Measurements from ENCODE around the gene TMEM273. TPM values are rescaled to one million over a fixed set of nuclear protein-coding genes. Genes with fewer than 3 reads are reported as not detected.

The TMEM273 gene
- total RNA-seq, 4 donors from 2014 or later: 11.6 to 36.8 (median 25.1) TPM

DNA sequence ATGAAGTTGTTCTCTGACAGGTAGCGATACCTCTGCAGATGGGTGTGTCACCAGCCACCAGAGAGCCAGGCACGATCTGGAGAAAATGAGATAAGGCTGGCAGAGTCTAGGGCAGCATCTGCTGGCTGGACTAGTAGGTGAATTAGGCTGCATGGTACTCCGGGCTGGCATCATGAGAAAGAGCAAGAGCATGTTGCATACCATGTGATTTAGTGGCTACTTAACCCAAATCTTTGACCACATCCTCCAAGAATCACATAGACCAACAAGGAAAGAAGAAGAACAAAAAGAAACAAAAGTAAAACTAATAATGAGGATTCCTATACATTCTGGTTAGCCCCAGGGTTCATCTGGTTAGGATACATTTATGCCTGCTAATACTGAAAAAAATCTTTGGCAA is 31.0 kb downstream of the TMEM273 start:
- Histone ChIP-seq H3K27me3 (peaks cover 0 to 16% (median 0%) of the 10 kb centered on the region in 4 donors), H3K9me3 (no peaks in the 10 kb centered on the region), H3K4me3 (no peak overlapping the region), H3K27ac (replicated peaks in 1 of 4) (no peak overlapping the region), H3K4me1 (no peaks in the 10 kb centered on the region), H3K36me3 (peaks cover 0 to 12% (median 5%) of the 10 kb centered on the region in 4 donors)
- DNase-seq (ENCODE audit: extremely low spot score): no peak
- no peak for TF ChIP-seq POLR2AphosphoS5 (IDR thresholded peaks at IDR 0.05)
- TF ChIP-seq, protein P1, sequence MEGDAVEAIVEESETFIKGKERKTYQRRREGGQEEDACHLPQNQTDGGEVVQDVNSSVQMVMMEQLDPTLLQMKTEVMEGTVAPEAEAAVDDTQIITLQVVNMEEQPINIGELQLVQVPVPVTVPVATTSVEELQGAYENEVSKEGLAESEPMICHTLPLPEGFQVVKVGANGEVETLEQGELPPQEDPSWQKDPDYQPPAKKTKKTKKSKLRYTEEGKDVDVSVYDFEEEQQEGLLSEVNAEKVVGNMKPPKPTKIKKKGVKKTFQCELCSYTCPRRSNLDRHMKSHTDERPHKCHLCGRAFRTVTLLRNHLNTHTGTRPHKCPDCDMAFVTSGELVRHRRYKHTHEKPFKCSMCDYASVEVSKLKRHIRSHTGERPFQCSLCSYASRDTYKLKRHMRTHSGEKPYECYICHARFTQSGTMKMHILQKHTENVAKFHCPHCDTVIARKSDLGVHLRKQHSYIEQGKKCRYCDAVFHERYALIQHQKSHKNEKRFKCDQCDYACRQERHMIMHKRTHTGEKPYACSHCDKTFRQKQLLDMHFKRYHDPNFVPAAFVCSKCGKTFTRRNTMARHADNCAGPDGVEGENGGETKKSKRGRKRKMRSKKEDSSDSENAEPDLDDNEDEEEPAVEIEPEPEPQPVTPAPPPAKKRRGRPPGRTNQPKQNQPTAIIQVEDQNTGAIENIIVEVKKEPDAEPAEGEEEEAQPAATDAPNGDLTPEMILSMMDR (IDR thresholded peaks at IDR 0.05): no peak
- TF ChIP-seq EP300 (IDR thresholded peaks at IDR 0.05): no peak
- TF ChIP-seq POLR2A (IDR thresholded peaks at IDR 0.05; ENCODE audit: low read depth): no peak
- WGBS: 85% methylated on average over 3 of the region's 3 CpGs
- intact Hi-C loops (cut with DNase I): no loop called here

DNA sequence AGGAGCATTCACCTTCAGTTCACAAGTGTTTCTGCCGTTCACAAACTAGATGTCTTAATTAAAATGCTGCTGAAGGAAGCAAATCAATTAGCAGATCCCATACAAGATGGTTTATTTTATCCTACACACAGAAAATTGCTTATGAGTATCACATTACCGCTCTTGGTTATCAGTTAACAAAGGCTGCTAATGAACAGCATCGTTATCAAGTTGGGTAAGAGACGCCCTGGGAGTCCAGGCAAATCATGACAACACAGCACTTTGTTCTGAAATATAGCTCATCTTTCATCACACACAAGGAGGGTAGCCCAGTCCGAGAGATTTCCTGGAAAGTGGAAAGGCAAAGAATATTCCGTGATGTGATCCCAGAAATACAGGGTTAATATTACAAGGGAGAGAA is 33.5 kb downstream of the TMEM273 start:
- H3K4me3 ChIP-seq: no peak overlapping the region
- no peaks in the 10 kb centered on the region for H3K9me3 ChIP-seq
- H3K27ac ChIP-seq (replicated peaks in 1 of 4): no peak overlapping the region
- H3K27me3 ChIP-seq: peaks cover 0 to 16% (median 0%) of the 10 kb centered on the region in 4 donors
- intact Hi-C loops (cut with DNase I): no loop called here
- WGBS: 94% methylated on average over 6 of the region's 6 CpGs
- peaks cover 0 to 6% (median 2%) of the 10 kb centered on the region in 4 donors for H3K36me3 ChIP-seq
- no peak for DNase-seq (ENCODE audit: extremely low spot score)
- TF ChIP-seq POLR2AphosphoS5 (IDR thresholded peaks at IDR 0.05) (no peak), POLR2A (IDR thresholded peaks at IDR 0.05; ENCODE audit: low read depth) (no peak), EP300 (IDR thresholded peaks at IDR 0.05) (no peak)
- TF ChIP-seq, protein P1 (IDR thresholded peaks at IDR 0.05): no peak
- H3K4me1 ChIP-seq: no peaks in the 10 kb centered on the region

DNA sequence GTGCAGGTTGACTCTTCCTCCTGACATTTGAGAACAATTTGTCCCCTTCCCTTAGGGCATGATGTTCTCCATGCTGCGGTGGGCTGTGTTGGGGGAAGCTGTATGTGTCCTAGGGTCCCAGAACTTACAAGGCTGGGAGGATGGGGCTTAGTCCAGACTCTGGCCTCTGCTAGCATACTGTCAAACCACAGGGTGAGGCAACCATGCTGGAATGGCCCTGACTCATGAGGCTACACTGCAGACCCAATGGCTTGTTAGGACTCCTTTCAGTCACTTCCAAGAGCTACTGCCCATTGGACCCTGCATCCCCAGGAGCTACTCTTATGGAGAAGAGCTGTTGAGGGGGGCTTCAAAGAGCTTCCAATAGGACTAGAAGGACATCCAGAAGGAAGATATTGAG is 34.2 kb downstream of the TMEM273 start:
- 82% methylated on average over 1 of the region's 1 CpG for WGBS
- Histone ChIP-seq H3K36me3 (peaks cover 0 to 6% (median 2%) of the 10 kb centered on the region in 4 donors), H3K9me3 (no peaks in the 10 kb centered on the region), H3K27me3 (peaks cover 0 to 16% (median 0%) of the 10 kb centered on the region in 4 donors), H3K4me3 (no peak overlapping the region), H3K27ac (replicated peaks in 1 of 4) (no peak overlapping the region), H3K4me1 (no peaks in the 10 kb centered on the region)
- intact Hi-C loops (cut with DNase I): no loop called here
- TF ChIP-seq POLR2AphosphoS5 (IDR thresholded peaks at IDR 0.05) (no peak), EP300 (IDR thresholded peaks at IDR 0.05) (no peak), POLR2A (IDR thresholded peaks at IDR 0.05; ENCODE audit: low read depth) (no peak)
- TF ChIP-seq, protein P1 (IDR thresholded peaks at IDR 0.05): no peak
- no peak for DNase-seq (ENCODE audit: extremely low spot score)

DNA sequence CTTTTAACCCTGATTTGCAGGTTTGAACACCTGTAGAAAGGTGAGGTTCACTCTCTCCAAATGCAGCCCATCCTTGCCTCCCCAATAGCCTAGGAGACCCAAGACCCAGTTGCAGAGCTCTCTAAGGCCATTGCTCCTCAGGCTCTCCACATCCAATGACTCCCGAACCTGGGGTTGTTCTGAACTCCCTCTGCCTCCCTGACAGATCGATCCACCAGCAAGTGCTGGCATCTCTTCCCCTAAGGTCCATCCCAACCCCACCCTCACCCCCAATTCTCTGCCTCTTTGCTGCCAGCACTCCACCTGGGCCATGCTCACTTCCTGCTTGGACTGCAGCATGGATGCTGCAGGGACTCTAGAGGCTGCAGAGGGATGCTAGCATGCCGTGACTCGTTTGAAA is 35.1 kb downstream of the TMEM273 start:
- TF ChIP-seq EP300 (IDR thresholded peaks at IDR 0.05): no peak
- TF ChIP-seq POLR2A (IDR thresholded peaks at IDR 0.05; ENCODE audit: low read depth): no peak
- TF ChIP-seq POLR2AphosphoS5 (IDR thresholded peaks at IDR 0.05): no peak
- TF ChIP-seq, protein P1 (IDR thresholded peaks at IDR 0.05): no peak
- H3K4me3 ChIP-seq: no peak overlapping the region
- H3K27ac ChIP-seq (replicated peaks in 1 of 4): no peak overlapping the region
- intact Hi-C loops (cut with DNase I): no loop called here
- 76% methylated on average over 4 of the region's 4 CpGs for WGBS
- peaks cover 0 to 6% (median 2%) of the 10 kb centered on the region in 4 donors for H3K36me3 ChIP-seq
- H3K9me3 ChIP-seq: peaks cover 0 to 4% (median 2%) of the 10 kb centered on the region in 4 donors
- peaks cover 0 to 16% (median 0%) of the 10 kb centered on the region in 4 donors for H3K27me3 ChIP-seq
- DNase-seq (ENCODE audit: extremely low spot score): no peak
- H3K4me1 ChIP-seq: no peaks in the 10 kb centered on the region

DNA sequence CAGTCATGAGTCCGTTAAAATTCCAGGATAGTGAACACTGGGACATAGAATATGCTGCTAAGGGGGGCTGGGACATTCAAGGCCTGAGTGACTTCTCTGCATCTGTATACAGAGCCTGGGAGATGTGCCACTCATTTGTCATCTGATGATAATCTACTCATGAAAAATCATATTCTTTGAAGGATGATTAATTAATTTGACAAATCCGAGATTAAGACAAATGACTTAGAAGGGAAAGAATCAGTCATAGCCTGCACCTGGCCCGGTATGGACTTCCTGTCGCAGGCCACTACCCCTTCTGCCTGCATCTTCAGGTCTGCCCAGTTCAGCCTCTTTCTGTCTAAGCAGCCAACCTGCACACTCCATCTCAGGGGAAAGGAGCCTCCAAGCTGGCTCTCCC is 35.5 kb downstream of the TMEM273 start:
- H3K27me3 ChIP-seq: peaks cover 0 to 16% (median 0%) of the 10 kb centered on the region in 4 donors
- no peak for DNase-seq (ENCODE audit: extremely low spot score)
- peaks cover 0 to 6% (median 2%) of the 10 kb centered on the region in 4 donors for H3K36me3 ChIP-seq
- no peak overlapping the region for H3K27ac ChIP-seq (replicated peaks in 1 of 4)
- peaks cover 0 to 8% (median 4%) of the 10 kb centered on the region in 4 donors for H3K9me3 ChIP-seq
- no peak overlapping the region for H3K4me3 ChIP-seq
- WGBS: 73% methylated on average over 4 of the region's 4 CpGs
- intact Hi-C loops (cut with DNase I): no loop called here
- no peaks in the 10 kb centered on the region for H3K4me1 ChIP-seq
- TF ChIP-seq EP300 (IDR thresholded peaks at IDR 0.05) (no peak), POLR2AphosphoS5 (IDR thresholded peaks at IDR 0.05) (no peak), POLR2A (IDR thresholded peaks at IDR 0.05; ENCODE audit: low read depth) (no peak)
- TF ChIP-seq, protein P1 (IDR thresholded peaks at IDR 0.05): no peak
